Panc1 (cell line): ENCODE measurements around the gene NTRK2. TPM values are rescaled to one million over a fixed set of nuclear protein-coding genes. Genes with fewer than 3 reads are reported as not detected.

Experiments
- ATAC-seq: fragments of 200-7000 bp; cut with Tn5 transposase; 2 replicates; pipeline ENCODE4 v1.9.1; 2020; ENCODE audit warnings: mild to moderate bottlenecking, moderate library complexity
- BruUV-seq: library from RNA; stranded (reverse); fragments of 400-500 nt; replicated peaks from 2 replicates; lab custom pipeline; 2021; lab: Mats Ljungman, UMichigan
- CTCF ChIA-PET: fragments of 300-600 bp; sonication (Branson Sonifier 250); formaldehyde crosslinking; loops from one replicate; lab custom pipeline; 2022; ENCODE audit warnings: antibody characterized with exemption; lab: Charles Lee
- POLR2A ChIA-PET: fragments of 300-600 bp; sonication (Branson Sonifier 250); formaldehyde crosslinking; loops from one replicate; lab custom pipeline; 2022; ENCODE audit warnings: antibody characterized with exemption; lab: Charles Lee
- DNase-seq: peaks from one replicate; pipeline ENCODE4 v3.0.0-alpha.2; 2010; ENCODE audit warnings: low read depth, low spot score
- H3K27ac ChIP-seq: 2 replicates; pipeline ENCODE4 v1.5.1; 2011; ENCODE audit warnings: mild to moderate bottlenecking, low read length, inconsistent platforms
- H3K27me3 ChIP-seq: fragments of 200-500 bp; sonication (Bioruptor generic); 2 replicates; pipeline ENCODE4 v1.6.0; 2014; ENCODE audit warnings: low read length, inconsistent platforms; ENCODE audit not compliant: control insufficient read depth, insufficient read depth
- H3K36me3 ChIP-seq: fragments of 200-500 bp; sonication (Bioruptor generic); 2 replicates; pipeline ENCODE4 v1.5.1; 2014; ENCODE audit warnings: inconsistent platforms, mild to moderate bottlenecking, low read length, moderate library complexity; ENCODE audit not compliant: control insufficient read depth, insufficient read depth
- H3K4me1 ChIP-seq: 2 replicates; pipeline ENCODE4 v1.5.1; 2011; ENCODE audit warnings: inconsistent platforms, mild to moderate bottlenecking, low read length, moderate library complexity; ENCODE audit not compliant: control insufficient read depth, insufficient read depth
- H3K4me3 ChIP-seq, 2 experiments: 2 replicates each; pipeline ENCODE4 v1.5.1; 2011 to 2012; ENCODE audit warnings: low read depth in 2 of 2, low read length in 2 of 2, mild to moderate bottlenecking in 2 of 2, inconsistent platforms in 1 of 2, moderate library complexity in 1 of 2
- H3K9me3 ChIP-seq: fragments of 200-500 bp; sonication (Bioruptor generic); 2 replicates; pipeline ENCODE4 v1.5.1; 2014; ENCODE audit warnings: low read depth, mild to moderate bottlenecking, inconsistent platforms, low read length, moderate library complexity; ENCODE audit not compliant: control insufficient read depth, insufficient read depth
- POLR2AphosphoS5 ChIP-seq: IDR thresholded peaks from 2 replicates; pipeline ENCODE4 v1.6.1; 2012; ENCODE audit warnings: mild to moderate bottlenecking, low read depth, low read length, moderate library complexity
- SIN3A ChIP-seq: IDR thresholded peaks from 2 replicates; pipeline ENCODE4 v1.6.1; 2012; ENCODE audit warnings: low read depth, mild to moderate bottlenecking, low read length, moderate library complexity, borderline replicate concordance; ENCODE audit not compliant: insufficient read depth
- TCF7L2 ChIP-seq: IDR thresholded peaks from 2 replicates; pipeline ENCODE4 v1.6.1; 2011; ENCODE audit warnings: mild to moderate bottlenecking, low read depth, low read length, inconsistent platforms
- in situ Hi-C: cut with HindIII; loops from 2 replicates; pipeline ENCODE4 v1.10.0; 2016; ENCODE audit warnings: low sequenced_read_pairs, low pct_unique_long_range_greater_than_20kb
- intact Hi-C: fragments of 100-400 bp; cut with micrococcal nuclease; formaldehyde crosslinking; loops from one replicate; pipeline ENCODE4 v1.10.0; 2022; ENCODE audit not compliant: unreplicated experiment
- total RNA-seq: library from RNA; stranded (reverse); gene quantifications from one replicate; pipeline ENCODE4 v1.2.1, GENCODE V29; 2021; ENCODE audit not compliant: unreplicated experiment
- TF ChIP-seq, protein P1 (sequence below), 2 experiments: IDR thresholded peaks; 2 replicates each; pipeline ENCODE4 v1.6.1; 2011 to 2012; ENCODE audit warnings: low read depth in 2 of 2, control low read depth in 1 of 2, low read length in 1 of 2, mild to moderate bottlenecking in 1 of 2, moderate library complexity in 1 of 2; ENCODE audit not compliant: insufficient read depth in 1 of 2
- TF ChIP-seq, protein P2 (sequence below): fragments of 450-650 bp; IDR thresholded peaks from 2 replicates; pipeline ENCODE4 v1.5.1; 2017; ENCODE audit warnings: mild to moderate bottlenecking

NTRK2 gene
- total RNA-seq, 1 experiment from 2014 or later = 0.23 TPM

DNA sequence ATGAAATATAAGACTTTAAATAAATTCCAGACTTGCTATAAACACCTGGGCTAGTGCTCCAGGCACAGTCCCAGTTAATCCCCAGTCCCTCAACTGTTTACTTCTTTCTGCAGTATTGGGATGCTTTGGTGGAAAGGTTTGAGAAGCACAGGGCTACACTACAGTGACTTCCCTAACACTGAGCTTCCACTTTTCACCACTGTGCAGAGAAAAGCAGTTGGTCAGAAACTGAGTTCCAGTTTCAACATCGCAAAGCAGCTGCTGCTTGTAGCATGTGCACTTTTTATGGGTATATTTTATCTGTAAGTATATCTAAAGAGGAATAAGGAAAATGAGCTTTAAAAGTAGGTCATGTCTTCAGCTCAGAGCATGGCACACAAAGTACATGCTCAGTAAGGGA is 339.7 kb downstream of the NTRK2 start:
- POLR2A ChIA-PET = no interaction called here
- ATAC-seq = no peak

DNA sequence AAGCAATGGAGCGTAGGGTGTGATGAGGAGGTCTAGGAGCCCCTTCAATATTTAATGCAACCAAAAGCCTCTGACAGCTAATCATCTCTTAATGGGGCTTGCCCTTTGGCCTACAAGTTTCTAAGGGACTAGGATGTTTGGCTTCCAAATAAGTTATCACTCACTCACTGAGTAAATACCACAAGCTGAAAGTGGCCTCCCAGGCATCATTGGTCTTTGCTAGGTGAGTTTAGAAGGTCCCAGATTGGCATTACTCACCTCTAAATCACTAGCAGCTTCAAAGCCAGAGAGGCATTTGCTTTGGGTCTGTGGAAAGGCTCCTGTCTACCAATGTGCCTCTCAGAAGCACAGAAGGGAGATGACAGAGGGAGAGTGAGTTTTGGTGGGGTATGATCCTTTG is 344.2 kb downstream of the NTRK2 start:
- H3K9me3 ChIP-seq = no peaks in the 10 kb centered on the region
- TF ChIP-seq, protein P1, sequence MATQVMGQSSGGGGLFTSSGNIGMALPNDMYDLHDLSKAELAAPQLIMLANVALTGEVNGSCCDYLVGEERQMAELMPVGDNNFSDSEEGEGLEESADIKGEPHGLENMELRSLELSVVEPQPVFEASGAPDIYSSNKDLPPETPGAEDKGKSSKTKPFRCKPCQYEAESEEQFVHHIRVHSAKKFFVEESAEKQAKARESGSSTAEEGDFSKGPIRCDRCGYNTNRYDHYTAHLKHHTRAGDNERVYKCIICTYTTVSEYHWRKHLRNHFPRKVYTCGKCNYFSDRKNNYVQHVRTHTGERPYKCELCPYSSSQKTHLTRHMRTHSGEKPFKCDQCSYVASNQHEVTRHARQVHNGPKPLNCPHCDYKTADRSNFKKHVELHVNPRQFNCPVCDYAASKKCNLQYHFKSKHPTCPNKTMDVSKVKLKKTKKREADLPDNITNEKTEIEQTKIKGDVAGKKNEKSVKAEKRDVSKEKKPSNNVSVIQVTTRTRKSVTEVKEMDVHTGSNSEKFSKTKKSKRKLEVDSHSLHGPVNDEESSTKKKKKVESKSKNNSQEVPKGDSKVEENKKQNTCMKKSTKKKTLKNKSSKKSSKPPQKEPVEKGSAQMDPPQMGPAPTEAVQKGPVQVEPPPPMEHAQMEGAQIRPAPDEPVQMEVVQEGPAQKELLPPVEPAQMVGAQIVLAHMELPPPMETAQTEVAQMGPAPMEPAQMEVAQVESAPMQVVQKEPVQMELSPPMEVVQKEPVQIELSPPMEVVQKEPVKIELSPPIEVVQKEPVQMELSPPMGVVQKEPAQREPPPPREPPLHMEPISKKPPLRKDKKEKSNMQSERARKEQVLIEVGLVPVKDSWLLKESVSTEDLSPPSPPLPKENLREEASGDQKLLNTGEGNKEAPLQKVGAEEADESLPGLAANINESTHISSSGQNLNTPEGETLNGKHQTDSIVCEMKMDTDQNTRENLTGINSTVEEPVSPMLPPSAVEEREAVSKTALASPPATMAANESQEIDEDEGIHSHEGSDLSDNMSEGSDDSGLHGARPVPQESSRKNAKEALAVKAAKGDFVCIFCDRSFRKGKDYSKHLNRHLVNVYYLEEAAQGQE (IDR thresholded peaks at IDR 0.05; ENCODE audit: insufficient read depth in 1 of 2, low read depth in 2 of 2, low read length in 1 of 2) = no peak
- TF ChIP-seq, protein P2, sequence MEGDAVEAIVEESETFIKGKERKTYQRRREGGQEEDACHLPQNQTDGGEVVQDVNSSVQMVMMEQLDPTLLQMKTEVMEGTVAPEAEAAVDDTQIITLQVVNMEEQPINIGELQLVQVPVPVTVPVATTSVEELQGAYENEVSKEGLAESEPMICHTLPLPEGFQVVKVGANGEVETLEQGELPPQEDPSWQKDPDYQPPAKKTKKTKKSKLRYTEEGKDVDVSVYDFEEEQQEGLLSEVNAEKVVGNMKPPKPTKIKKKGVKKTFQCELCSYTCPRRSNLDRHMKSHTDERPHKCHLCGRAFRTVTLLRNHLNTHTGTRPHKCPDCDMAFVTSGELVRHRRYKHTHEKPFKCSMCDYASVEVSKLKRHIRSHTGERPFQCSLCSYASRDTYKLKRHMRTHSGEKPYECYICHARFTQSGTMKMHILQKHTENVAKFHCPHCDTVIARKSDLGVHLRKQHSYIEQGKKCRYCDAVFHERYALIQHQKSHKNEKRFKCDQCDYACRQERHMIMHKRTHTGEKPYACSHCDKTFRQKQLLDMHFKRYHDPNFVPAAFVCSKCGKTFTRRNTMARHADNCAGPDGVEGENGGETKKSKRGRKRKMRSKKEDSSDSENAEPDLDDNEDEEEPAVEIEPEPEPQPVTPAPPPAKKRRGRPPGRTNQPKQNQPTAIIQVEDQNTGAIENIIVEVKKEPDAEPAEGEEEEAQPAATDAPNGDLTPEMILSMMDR = no peak
- no TSS peak for BruUV-seq
- no peak overlapping the region for H3K4me3 ChIP-seq
- no peak for DNase-seq
- no peak for ATAC-seq
- intact Hi-C loops (no loop called here), in situ Hi-C loops (no loop called here)
- H3K36me3 ChIP-seq = no peaks in the 10 kb centered on the region
- H3K27me3 ChIP-seq = no peaks in the 10 kb centered on the region
- CTCF ChIA-PET = no interaction called here
- POLR2A ChIA-PET = no interaction called here
- no peak overlapping the region for H3K27ac ChIP-seq
- H3K4me1 ChIP-seq = no peaks in the 10 kb centered on the region

More for the DNA sequence above, 339.7 kb downstream of the NTRK2 start:
- BruUV-seq = no TSS peak
- H3K9me3 ChIP-seq = no peaks in the 10 kb centered on the region
- no peaks in the 10 kb centered on the region for H3K36me3 ChIP-seq
- CTCF ChIA-PET = no interaction called here
- no peaks in the 10 kb centered on the region for H3K4me1 ChIP-seq
- no peaks in the 10 kb centered on the region for H3K27me3 ChIP-seq
- no peak overlapping the region for H3K4me3 ChIP-seq
- intact Hi-C loops (no loop called here), in situ Hi-C loops (no loop called here)
- DNase-seq = no peak
- H3K27ac ChIP-seq = no peak overlapping the region
- TF ChIP-seq, protein P2 = no peak
- TF ChIP-seq, protein P1 (IDR thresholded peaks at IDR 0.05; ENCODE audit: insufficient read depth in 1 of 2, low read depth in 2 of 2, low read length in 1 of 2) = no peak
- no peak for TF ChIP-seq POLR2AphosphoS5
- TF ChIP-seq TCF7L2 = no peak
- no peak for TF ChIP-seq SIN3A
